Globus pallidus (tissue), 1 donor: ENCODE results near the gene LYZ.
"Not testable (repeated sequence)": the region's sequence is repeated elsewhere in the genome, so short reads cannot be mapped to it uniquely, and the experiment has no call there.

Experiments used
- DNase-seq: peaks from one replicate; pipeline ENCODE4 v3.0.0-alpha.2; 2015; ENCODE audit warnings: low spot score

The LYZ gene

DNA sequence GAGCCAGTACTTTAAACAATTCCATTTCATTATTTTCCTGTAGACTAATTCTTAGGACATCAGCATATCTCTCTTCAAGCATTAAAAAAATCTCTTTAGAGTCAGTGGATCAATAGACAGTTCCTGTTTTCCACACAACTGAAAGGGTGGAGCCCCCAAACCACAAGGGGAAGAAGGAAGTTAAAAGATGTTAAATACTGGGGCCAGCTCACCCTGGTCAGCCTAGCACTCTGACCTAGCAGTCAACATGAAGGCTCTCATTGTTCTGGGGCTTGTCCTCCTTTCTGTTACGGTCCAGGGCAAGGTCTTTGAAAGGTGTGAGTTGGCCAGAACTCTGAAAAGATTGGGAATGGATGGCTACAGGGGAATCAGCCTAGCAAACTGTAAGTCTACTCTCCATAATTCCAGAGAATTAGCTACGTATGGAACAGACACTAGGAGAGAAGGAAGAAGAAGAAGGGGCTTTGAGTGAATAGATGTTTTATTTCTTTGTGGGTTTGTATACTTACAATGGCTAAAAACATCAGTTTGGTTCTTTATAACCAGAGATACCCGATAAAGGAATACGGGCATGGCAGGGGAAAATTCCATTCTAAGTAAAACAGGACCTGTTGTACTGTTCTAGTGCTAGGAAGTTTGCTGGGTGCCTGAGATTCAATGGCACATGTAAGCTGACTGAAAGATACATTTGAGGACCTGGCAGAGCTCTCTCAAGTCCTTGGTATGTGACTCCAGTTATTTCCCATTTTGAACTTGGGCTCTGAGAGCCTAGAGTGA, at the start of gene LYZ:
Gene LYZ (plus strand): TSS at position 220 of the 777 bp plus-strand sequence. CDS start 28 bp downstream, at position 248.
- no peak for DNase-seq

DNA sequence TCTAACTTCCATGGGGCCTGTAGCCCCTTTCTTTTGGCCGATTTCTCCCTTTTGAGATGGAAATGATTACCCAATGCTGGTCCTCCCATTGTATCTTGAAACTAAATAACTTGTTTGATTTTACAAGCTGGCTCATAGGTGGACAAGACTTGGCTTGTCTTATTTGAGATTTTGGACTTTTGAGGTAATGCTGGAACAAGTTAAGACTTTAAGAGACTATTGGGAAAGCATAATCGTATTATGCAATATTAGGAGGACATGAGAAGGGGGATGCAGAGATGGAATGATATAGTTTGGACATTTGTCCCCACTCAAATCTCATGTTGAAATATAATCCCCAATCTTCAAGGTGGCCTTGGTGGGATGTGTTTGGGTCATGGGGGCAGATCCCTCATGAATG, 49.2 kb upstream of the LYZ start:
- no peak for DNase-seq

- DNase-seq = no peak
These were observed 43.9 kb upstream of the LYZ start for GRCh38 chr12:69304284-69304683.

DNA sequence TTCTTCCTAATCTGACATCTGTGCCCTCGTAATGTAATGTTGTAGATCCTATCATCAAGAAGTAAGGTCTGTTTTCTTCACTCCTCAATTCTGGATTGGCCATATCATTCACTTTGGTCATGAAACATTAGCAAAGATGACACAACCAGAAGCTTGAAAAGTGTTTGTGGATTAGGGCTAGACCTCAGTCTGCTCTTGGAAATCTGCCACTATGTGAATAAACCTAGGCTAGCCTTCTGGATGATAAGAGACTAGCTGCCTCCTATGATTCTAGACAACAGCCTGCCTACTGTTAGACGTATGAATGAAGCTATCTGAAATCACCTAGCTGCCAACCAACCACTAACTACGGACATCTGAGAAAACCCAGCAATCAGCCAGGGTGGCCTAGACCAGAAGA, 38.7 kb upstream of the LYZ start:
- DNase-seq = no peak

DNA sequence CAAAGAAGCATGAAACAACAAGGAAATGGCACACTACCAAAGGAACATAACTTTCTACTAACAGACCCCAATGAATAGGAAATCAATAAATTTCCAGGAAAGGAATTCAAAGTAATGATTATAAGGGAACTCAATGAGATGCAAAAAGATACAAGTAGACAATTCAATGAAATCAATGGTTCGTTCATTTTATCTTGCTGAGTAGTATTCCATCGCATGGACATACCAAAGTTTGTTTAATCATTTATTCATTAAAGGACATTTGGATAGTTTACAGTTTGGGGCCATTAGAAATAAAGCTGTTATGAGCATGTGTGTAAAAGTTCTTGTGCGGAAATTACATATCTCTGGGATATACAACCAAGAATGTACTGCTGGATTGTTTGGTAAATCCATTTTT, 35.0 kb upstream of the LYZ start:
- no peak for DNase-seq

- not testable (repeated sequence) for DNase-seq
These were observed 31.4 kb upstream of the LYZ start for GRCh38 chr12:69316784-69317183.

GRCh38 chr12:69317233-69317632, 30.9 kb upstream of the LYZ start:
- DNase-seq = not testable (repeated sequence)

GRCh38 chr12:69318225-69318624, 30.0 kb upstream of the LYZ start:
- no peak for DNase-seq

DNA sequence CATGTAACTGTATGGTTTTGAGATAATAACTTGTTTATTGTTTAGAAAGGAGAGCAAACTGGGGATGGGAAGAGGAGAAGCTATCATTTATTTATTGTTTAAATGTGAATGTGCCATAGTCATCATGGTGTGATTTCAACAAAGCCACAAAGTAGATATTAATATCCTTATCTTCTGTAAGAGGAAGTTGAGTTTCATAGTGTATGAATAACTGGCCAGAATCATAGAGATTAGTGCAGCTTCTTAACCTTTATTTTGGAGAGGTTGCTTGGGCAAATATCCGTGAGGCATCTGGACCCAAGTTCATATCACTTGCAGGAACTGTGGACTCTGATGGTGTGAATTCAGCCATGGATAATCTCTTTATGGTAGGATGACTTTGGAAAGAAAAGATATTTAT, 26.8 kb upstream of the LYZ start:
- no peak for DNase-seq

DNA sequence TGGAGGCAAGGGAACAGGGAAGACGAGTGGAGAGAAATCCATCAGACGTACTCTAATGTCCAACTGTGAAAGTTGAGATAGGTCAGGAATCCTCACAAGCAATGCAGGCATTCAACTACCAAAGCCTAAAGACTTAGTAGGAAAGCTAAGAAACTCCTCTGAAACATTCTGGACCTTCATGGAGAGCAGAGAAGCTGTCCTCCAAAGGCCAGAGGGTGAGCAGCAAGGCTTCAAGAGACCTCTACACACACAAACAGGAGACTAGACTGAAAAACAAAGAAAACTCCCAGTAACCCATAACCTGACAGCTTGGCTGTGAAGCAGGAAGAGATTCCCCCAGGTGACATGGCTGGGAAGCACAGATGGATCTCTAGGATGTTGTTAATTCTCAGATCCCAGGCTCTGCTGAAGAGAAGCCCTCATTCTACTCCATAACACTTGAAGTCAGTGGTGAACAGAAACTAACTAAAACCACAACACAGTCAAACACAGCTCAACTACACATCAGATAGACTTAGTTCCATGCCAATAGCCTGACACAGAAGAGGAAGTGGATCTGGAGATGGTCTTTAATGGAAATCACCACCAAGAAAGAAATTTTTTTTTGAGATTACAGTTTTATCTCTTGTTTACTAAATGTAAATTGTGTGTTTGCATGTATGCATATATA, 23.2 kb upstream of the LYZ start:
- no peak for DNase-seq

- DNase-seq = no peak
These were observed 19.8 kb upstream of the LYZ start for GRCh38 chr12:69328426-69328825.

GRCh38 chr12:69329669-69330428, 18.3 kb upstream of the LYZ start:
- DNase-seq = no peak

DNA sequence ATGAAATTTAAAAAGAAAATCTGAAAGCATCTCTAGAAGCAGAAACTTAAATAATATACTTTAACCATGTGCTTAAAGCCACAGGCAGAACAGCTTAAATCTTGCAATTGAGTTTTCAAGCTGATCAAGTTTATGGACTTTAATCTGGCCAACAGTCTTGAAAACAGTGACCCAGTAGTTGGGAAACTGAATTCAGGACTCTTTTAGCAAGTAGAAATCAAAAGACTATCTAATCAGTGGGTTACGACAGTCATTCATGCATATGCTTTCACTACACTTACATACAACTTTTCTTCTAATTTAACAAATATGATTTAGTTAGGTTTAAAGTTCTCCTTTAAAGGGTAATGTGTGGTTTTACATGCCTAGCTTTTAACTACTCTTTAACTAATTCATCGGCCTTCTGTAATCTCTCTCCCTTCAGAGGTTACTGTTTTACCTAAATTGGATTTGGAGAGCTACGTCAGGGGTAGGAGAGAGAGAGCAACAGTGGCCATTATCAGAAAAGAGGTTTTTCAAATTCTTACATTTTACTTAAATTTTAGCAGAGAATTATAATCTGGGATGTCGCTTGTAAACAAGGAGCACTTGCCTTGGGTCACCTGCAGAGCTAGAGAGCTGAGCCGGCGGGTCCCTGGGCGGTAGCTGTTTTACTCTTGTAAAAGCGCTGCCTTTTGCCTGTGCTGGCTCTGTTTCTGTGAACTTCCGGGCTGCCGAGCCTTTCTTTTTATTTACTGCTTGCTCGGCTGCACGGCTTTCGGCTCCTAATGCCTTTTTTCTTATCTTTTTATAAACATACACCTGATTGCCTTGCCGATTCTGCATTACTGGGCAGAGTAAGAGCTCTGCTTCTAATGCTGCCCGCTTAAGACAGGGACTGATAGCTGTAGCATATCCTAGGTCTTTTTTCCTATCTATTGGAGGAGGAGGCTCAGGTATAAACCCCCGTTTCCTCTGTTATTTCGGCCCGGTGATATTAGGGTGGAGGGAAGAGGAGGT, 17.4 kb upstream of the LYZ start:
- no peak for DNase-seq

DNA sequence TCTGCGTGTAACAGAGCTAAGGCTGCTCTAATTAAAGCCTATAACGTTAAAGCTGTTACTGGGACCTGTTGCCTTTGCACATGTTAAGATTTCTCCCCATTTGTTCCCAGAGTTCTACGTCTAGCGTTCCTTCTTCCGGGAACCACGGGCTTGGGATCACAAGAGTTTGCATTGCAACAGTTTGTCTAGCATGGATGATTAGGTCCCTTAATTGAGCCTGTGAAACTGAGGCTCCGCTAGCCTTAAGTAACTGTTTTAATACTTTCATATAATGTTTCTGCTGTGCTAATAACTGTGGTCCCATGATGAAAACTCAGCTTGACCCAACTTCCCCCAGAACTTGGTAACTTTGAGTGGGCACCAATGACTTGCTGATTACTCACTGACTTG, 16.7 kb upstream of the LYZ start:
- DNase-seq = no peak

- no peak for DNase-seq
These were observed 16.1 kb upstream of the LYZ start for GRCh38 chr12:69331909-69332684.

DNA sequence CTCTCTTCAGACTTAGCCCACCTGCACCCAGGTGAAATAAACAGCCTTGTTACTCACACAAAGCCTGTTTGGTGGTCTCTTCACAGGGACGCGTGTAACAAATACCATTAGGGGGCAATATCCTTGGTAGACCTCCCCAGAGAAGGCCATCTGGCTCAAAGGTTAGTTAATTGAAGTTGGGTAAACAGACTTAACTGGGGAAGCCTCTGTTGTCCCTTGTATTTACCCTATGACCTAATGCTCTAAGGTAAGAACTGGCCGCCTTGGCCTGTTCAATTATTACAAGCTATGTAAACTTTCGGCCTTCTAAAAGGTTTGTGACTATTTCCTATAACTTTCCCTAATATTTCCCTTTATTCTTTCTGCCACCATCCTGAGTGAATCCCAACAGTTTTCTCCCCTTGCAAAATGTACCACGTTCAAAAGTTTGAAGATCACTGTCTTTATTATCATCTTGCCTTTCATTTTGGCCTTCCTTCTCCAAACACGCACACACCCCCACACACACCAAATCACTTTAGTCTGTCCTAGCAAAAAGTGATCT, 15.3 kb upstream of the LYZ start:
- no peak for DNase-seq

- DNase-seq = no peak
These were observed 14.0 kb upstream of the LYZ start for GRCh38 chr12:69334158-69334557.

DNA sequence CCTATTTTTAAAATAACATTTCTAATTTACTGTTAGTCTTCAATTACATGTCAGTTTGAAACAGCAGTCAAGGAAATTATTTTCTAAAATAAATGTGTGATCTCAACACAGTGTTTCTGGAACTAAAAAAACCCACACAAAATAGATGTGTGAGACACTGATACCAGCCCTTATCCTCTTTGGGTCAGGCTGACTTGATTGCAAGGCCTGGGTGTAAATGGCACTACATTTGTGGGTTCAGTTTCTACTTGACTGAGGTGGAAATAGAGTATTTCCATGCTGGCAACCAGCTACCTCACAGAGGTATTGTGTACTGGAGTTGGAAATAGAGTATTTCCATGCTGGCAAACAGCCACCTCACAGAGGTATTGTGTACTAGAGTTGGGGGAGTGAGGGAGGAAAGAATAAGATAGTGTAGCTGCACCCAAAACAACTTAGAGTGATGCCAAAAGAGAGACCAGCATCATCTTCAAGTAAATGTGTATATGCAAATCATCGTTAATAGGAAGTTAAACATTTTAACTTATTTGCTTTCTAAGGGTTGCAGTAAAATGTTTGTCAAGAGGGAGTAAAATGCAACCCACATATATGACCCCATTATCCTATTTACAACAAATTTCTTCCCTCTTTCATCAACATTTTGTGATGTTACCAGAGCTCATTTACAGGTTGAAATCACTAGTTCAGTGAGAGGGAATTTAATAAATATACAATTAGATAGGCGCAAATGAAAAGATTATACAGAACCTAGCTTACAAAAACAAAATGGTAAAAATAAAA, 10.7 kb upstream of the LYZ start:
- no peak for DNase-seq

GRCh38 chr12:69338120-69338859, 9.9 kb upstream of the LYZ start:
- no peak for DNase-seq
